CD4-positive, alpha-beta T cell (primary cell): ENCODE data around the gene FBN3. TPM values are rescaled to one million over a fixed set of nuclear protein-coding genes. Genes with fewer than 3 reads are reported as not detected.
"Not testable (repeated sequence)": the region's sequence is repeated elsewhere in the genome, so short reads cannot be mapped to it uniquely, and the experiment has no call there.

Experiments
- ATAC-seq: fragments of 200-7000 bp; cut with Tn5 transposase; one replicate; pipeline ENCODE4 v1.10.0; 2022; ENCODE audit warnings: mild to moderate bottlenecking; ENCODE audit not compliant: poor library complexity
- CTCF ChIA-PET: fragments of 350-600 bp; sonication (Branson Sonifier 250); formaldehyde crosslinking; loops from one replicate; lab custom pipeline; 2021; ENCODE audit warnings: antibody characterized with exemption, inconsistent platforms; lab: Charles Lee
- POLR2A ChIA-PET: fragments of 350-600 bp; sonication (Branson Sonifier 250); formaldehyde crosslinking; loops from one replicate; lab custom pipeline; 2021; ENCODE audit warnings: antibody characterized with exemption, inconsistent platforms; lab: Charles Lee
- DNase-seq, 14 experiments: peaks; one replicate each; pipeline ENCODE4 v3.0.0-alpha.2; 2013 to 2020; ENCODE audit warnings: mixed read lengths in 2 of 14
- H3K27ac ChIP-seq, 2 donors: one replicate each; pipeline versions ENCODE4 v1.5.1 to v1.7.0; 2013; ENCODE audit warnings: low read length in 2 of 2, low read depth in 1 of 2, mild to moderate bottlenecking in 1 of 2
- H3K27me3 ChIP-seq, 2 experiments: 1 replicate in 1 of 2; 2 replicates in 1 of 2; pipeline versions ENCODE4 v1.6.1 to v1.7.0; 2013; ENCODE audit warnings: low read length in 2 of 2, control low read depth in 1 of 2, mild to moderate bottlenecking in 1 of 2, moderate library complexity in 1 of 2; ENCODE audit not compliant: insufficient read depth in 2 of 2, control insufficient read depth in 1 of 2
- H3K36me3 ChIP-seq: one replicate; pipeline ENCODE4 v1.6.1; 2013; ENCODE audit warnings: low read length, control low read depth; ENCODE audit not compliant: insufficient read depth
- H3K4me1 ChIP-seq: one replicate; pipeline ENCODE4 v1.6.1; 2013; ENCODE audit warnings: low read length, control low read depth; ENCODE audit not compliant: insufficient read depth
- H3K4me3 ChIP-seq: one replicate; pipeline ENCODE4 v1.5.1; 2013; ENCODE audit warnings: mild to moderate bottlenecking, low read length, moderate library complexity
- H3K9me3 ChIP-seq, 2 experiments: 1 replicate in 1 of 2; 2 replicates in 1 of 2; pipeline versions ENCODE4 v1.6.1 to v1.7.0; 2013; ENCODE audit warnings: low read length in 2 of 2, mild to moderate bottlenecking in 2 of 2, control low read depth in 1 of 2, moderate library complexity in 1 of 2; ENCODE audit not compliant: control insufficient read depth in 1 of 2, insufficient read depth in 1 of 2
- H3K27ac Mint-ChIP-seq: one replicate; pipeline ENCODE4 v1.8.0; 2020; ENCODE audit warnings: mixed read lengths
- H3K27me3 Mint-ChIP-seq: one replicate; pipeline ENCODE4 v1.8.0; 2021; ENCODE audit warnings: mixed read lengths
- H3K36me3 Mint-ChIP-seq: one replicate; pipeline ENCODE4 v1.8.0; 2021; ENCODE audit warnings: low read depth, mixed read lengths
- H3K4me1 Mint-ChIP-seq: one replicate; pipeline ENCODE4 v1.8.0; 2021; ENCODE audit warnings: low read depth, mixed read lengths
- H3K4me3 Mint-ChIP-seq: one replicate; pipeline ENCODE4 v1.8.0; 2020; ENCODE audit warnings: mild to moderate bottlenecking, mixed read lengths
- H3K9me3 Mint-ChIP-seq: one replicate; pipeline ENCODE4 v1.8.0; 2020; ENCODE audit warnings: mixed read lengths
- intact Hi-C, 2 experiments: fragments of 100-400 bp; cut with DNase I in 1 of 2; cut with micrococcal nuclease in 1 of 2; formaldehyde crosslinking; loops; one replicate each; pipeline versions ENCODE4 v1.15.1 to v1.9.0; 2023 to 2025; cut with DNase I, micrococcal nuclease
- total RNA-seq, 174 experiments: library from RNA in 2 of 174; stranded (reverse) in 2 of 174; gene quantifications; one replicate each; pipeline ENCODE4 v1.2.3 and lab custom pipeline; 2021 to 2026
- TF ChIP-seq, protein P1 (sequence below): fragments of 200-600 bp; IDR thresholded peaks from one replicate; pipeline ENCODE4 v1.8.0; 2022; ENCODE audit warnings: antibody characterized with exemption, mild to moderate bottlenecking

The FBN3 gene
- total RNA-seq, 2 experiments from 2014 or later, result not detected

DNA sequence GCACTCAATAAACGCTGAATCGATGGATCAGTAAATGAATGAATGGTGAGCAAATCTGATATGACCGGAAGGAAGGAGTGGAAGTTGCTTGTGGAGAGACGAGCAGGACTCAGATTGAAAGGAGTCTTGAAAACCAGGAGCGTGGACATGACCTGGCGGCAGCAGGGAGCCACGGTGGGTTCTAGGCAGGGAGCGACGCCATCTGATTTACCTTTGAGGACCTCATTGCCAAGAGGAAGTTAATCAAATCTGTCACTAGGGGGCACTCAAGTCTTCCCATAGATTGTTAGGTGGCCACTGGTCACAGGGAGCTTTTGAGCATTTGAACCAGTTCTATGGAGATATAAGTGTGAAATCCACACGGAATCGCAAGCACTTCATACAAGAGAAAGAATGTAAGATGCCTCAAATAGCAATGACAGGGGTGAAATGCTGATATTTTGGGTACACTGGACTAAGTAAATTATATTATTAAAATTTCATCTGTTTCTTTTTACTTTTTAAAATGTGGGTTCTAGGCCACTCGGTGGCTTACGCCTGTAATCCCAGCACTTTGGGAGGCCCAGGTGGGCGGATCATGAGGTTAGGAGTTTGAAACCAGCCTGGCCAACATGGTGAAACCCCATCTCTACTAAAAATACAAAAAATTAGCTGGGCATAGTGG lies 9.2 kb upstream of the FBN3 start:
- POLR2A ChIA-PET, result interaction anchor here (1.0 kb wide), 1 partner anchor 51 kb away, joined by 4 read pairs; no protein-coding TSS in a partner anchor

GRCh38 chr19:8155318-8155717 lies 5.9 kb upstream of the FBN3 start:
- TF ChIP-seq, protein P1, sequence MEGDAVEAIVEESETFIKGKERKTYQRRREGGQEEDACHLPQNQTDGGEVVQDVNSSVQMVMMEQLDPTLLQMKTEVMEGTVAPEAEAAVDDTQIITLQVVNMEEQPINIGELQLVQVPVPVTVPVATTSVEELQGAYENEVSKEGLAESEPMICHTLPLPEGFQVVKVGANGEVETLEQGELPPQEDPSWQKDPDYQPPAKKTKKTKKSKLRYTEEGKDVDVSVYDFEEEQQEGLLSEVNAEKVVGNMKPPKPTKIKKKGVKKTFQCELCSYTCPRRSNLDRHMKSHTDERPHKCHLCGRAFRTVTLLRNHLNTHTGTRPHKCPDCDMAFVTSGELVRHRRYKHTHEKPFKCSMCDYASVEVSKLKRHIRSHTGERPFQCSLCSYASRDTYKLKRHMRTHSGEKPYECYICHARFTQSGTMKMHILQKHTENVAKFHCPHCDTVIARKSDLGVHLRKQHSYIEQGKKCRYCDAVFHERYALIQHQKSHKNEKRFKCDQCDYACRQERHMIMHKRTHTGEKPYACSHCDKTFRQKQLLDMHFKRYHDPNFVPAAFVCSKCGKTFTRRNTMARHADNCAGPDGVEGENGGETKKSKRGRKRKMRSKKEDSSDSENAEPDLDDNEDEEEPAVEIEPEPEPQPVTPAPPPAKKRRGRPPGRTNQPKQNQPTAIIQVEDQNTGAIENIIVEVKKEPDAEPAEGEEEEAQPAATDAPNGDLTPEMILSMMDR, result no peak
- Mint-ChIP-seq H3K27ac (no peak overlapping the region), H3K4me1 (no peaks in the 10 kb centered on the region), H3K36me3 (no peaks in the 10 kb centered on the region), H3K4me3 (no peak overlapping the region), H3K27me3 (peaks cover 50% of the 10 kb centered on the region), H3K9me3 (no peaks in the 10 kb centered on the region)
- Histone ChIP-seq H3K27ac (no peak overlapping the region), H3K27me3 (peaks cover 20 to 27% of the 10 kb centered on the region in 2 experiments), H3K36me3 (no peaks in the 10 kb centered on the region), H3K9me3 (peaks cover 0 to 7% of the 10 kb centered on the region in 2 experiments), H3K4me1 (no peaks in the 10 kb centered on the region), H3K4me3 (no peak overlapping the region)
- intact Hi-C loops, result loop anchor here in 1 of 2 experiments (10.0 kb wide), 1 partner anchor 211 kb away; the partner anchor contains the start of gene TIMM44
- ATAC-seq (no peak), DNase-seq (no peak)
- POLR2A ChIA-PET, result no interaction called here
- CTCF ChIA-PET, result no interaction called here

More for the DNA sequence above, 9.2 kb upstream of the FBN3 start:
- peaks cover 0 to 7% of the 10 kb centered on the region in 2 experiments for H3K9me3 ChIP-seq
- CTCF ChIA-PET, result interaction anchor here (1.0 to 1.5 kb wide), 3 partner anchors 94 to 386 kb away, joined by 3 to 7 read pairs (median 3); no protein-coding TSS in a partner anchor
- TF ChIP-seq, protein P1, result peak; percentile 75
- Mint-ChIP-seq H3K4me1 (no peaks in the 10 kb centered on the region), H3K27ac (no peak overlapping the region), H3K9me3 (no peaks in the 10 kb centered on the region), H3K27me3 (peaks cover 24% of the 10 kb centered on the region), H3K4me3 (no peak overlapping the region), H3K36me3 (no peaks in the 10 kb centered on the region)
- H3K27ac ChIP-seq, result no peak overlapping the region
- no peaks in the 10 kb centered on the region for H3K36me3 ChIP-seq
- intact Hi-C loops, result loop anchor here (1.0 to 10.0 kb wide), 2 partner anchors 95 to 214 kb away; partner anchors contain the start of gene TIMM44 (in 1 of the 2)
- H3K4me3 ChIP-seq, result no peak overlapping the region
- DNase-seq, result peak in 11 of 14 experiments; percentile 9 to 85 (median 36)
- H3K4me1 ChIP-seq, result no peaks in the 10 kb centered on the region
- peaks cover 9 to 10% of the 10 kb centered on the region in 2 experiments for H3K27me3 ChIP-seq
- ATAC-seq, result peak; percentile 57

DNA sequence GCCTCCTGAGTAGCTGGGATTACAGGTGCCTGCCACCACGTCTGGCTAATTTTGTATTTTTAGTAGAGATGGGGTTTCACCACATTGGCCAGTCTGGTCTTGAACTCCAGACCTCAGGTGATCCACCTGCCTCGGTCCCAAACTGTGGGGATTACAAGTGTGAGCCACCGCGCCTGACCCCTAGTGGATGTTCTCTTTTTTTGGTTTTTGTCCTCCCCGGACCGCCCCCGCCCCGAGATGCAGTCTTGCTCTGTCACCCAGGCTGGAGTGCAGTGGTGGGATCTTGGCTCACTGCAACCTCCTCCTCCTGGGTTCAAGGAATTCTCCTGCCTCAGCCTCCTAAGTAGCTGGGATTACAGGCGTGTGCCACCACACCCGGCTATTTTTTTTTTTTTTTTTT lies 4.6 kb upstream of the FBN3 start:
- CTCF ChIA-PET, H3K4me1 Mint-ChIP-seq, H3K36me3 Mint-ChIP-seq, H3K4me1 ChIP-seq, H3K27ac ChIP-seq, H3K9me3 Mint-ChIP-seq, H3K9me3 ChIP-seq, ATAC-seq, H3K27ac Mint-ChIP-seq, H3K36me3 ChIP-seq, H3K4me3 ChIP-seq, H3K4me3 Mint-ChIP-seq: not testable (repeated sequence)
- peak in 5 of 14 experiments; percentile 7 to 35 (median 16) for DNase-seq
- H3K27me3 ChIP-seq, result peaks cover 26 to 35% of the 10 kb centered on the region in 2 experiments
- POLR2A ChIA-PET, result interaction anchor here (0.5 kb wide), 1 partner anchor 59 kb away, joined by 3 read pairs; no protein-coding TSS in a partner anchor
- intact Hi-C loops, result loop anchor here in 1 of 2 experiments (10.0 kb wide), 1 partner anchor 209 kb away; the partner anchor contains the start of gene TIMM44
- peaks cover 58% of the 10 kb centered on the region for H3K27me3 Mint-ChIP-seq
